Stimulated activated CD8-positive, alpha-beta memory T cell treated with anti-CD3 and anti-CD28 coated beads, Interleukin-7, amount 100 ng/mL, for 1 hour (primary cell): ENCODE results near the gene CBR4.
"Not testable (repeated sequence)": the region's sequence is repeated elsewhere in the genome, so short reads cannot be mapped to it uniquely, and the experiment has no call there.

Experiments
- DNase-seq, 2 donors: peaks; one replicate each; pipeline ENCODE4 v3.0.0-alpha.2; 2020; ENCODE audit warnings: low read depth in 2 of 2

CBR4 gene

DNA sequence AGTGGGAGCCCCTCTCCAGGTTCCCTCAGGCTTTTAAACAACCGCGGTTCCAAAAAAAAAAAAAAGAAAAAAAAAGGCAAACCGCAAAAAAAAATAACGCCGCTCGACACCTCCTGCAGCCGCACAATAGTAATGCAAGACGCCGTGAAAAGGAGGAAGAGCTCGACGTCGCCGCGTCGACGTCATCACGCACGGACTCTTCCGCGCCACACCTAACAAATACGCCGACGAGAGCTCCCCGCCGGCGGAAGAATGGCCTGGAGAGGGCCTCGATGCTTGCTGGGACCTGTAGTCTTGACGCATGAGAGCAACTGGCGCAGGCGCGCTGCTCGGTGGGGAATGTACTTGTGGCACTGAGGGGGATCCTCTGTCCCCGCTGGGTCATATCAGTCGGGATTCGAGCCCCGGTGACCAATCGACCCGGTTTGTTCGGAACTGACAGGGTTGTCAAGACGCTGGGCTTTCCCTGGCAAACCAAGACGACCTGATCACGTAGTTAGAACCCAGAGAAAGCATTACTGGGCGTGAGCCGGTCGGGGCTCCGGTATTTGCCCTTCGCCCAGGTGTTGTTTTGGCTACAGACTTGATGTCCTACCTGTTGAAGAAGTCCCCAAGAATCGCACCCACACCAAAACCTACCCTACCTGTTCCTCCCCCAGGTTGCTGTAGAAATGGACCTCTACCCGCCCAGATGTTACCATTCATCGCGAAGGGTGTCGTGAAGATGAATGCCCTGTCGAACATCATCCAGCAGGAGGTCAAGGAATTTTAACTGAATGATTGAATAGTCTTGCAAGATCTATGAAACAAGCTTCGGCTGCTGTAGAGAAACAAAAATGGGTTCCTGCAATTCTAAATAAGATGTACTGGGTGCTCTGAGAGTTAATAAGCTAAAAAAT is at the start of gene CBR4:
TSS of gene CBR4 (minus strand) at position 131 of the 899 bp plus-strand sequence. CDS start 166 bp downstream, outside the sequence.
- peak; percentile 90 to 93 for DNase-seq

DNA sequence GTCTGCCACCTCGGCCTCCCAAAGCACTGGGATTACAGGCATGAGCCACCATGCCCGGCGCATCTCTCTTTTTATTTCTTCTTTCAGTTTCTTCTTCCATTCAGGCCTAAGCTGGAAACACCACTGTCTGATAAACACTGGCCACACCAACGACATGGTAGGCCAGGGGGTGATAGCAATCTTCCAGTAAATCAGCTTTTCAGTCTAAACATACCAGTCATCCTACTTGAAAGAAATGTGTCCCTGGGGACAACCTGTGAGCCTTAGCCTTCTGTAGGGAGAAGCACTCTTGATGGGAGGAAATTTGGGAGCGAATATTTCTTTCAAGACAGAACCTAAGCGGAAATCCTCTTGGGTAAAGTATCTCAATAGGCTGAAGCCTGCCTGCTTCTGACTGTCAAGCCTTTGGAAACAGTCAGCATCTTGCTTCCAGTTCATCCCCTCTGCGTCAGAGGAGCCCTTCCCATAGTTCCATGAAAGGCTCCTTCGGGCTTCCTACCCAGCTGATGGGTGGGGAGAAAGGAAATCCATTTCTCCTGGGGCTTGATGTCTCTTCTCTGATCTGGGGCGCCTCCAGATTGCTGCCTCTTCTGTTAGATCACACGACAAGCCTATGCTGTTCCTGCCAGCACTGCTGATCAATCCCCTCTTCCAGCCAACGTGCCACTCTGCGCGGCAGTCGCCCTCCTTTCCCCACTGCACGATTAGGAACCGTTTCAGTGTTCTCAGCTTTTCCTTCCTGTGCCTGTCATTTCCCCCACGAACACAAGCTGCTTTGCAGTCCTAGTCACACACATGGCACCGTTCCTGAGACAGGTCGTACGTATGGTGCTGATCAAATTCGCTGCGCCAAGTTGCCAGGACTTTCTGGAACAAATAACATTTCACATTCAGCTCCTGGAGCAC is 49.5 kb upstream of the CBR4 start:
- DNase-seq: no peak

GRCh38 chr4:169058312-169058711 is 48.3 kb upstream of the CBR4 start:
- DNase-seq: no peak

GRCh38 chr4:169054879-169055278 is 44.8 kb upstream of the CBR4 start:
- DNase-seq: no peak

DNA sequence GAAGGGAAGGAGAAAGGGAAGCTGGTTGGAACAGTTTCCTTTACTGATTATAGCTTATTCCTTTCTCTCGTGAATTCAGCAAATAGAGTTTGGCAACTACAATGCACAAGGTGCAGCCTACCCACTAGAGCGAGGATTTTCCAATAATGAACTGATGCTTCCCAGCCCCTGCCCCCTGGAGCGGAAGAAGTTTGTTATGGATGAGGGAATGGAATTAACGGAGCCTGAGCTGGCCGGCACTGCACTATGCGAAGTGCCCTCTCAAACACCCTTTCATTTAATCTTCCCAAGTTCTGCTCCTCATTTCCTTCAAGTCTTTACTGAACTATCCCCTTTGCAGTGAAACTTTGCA is 42.5 kb upstream of the CBR4 start:
- DNase-seq: no peak

DNA sequence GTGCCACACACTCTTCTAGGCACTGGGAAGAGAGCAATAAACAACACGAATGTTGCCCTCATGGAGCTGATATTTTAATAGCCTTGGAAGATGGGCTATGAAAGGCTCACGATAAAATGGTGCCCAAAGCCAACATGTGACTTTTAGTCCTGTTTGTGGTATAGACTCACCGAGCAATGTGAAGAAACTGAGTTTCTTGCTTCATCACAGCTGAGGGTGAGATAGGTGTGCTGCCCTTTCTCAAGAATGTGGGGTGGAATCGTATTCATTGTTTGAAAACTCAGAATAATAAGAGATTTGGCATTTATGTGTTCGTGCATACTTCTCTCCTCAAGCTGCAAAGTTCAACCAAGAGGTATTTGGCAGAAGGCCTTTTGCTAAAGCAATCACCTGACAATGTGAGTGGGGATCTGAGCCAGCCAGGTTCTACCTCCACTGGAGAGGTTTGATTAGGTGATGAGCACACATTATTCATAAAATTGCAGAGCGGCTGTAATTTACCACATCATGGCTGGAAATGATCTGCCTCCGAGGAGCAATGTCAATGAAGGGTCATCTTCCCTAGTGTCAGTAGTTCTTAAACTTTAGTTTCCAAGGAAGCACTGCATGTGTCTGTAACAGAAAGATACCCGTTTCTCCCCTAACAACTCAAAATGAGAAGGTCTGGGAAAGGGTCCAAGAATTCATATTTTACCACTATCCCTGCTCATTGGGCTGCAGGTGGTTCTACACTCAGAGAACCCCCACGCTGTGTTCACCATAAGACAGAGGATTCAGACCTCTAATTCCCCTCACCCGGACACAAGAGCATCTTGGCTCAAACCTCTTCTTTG is 41.9 kb upstream of the CBR4 start:
- DNase-seq: no peak

DNA sequence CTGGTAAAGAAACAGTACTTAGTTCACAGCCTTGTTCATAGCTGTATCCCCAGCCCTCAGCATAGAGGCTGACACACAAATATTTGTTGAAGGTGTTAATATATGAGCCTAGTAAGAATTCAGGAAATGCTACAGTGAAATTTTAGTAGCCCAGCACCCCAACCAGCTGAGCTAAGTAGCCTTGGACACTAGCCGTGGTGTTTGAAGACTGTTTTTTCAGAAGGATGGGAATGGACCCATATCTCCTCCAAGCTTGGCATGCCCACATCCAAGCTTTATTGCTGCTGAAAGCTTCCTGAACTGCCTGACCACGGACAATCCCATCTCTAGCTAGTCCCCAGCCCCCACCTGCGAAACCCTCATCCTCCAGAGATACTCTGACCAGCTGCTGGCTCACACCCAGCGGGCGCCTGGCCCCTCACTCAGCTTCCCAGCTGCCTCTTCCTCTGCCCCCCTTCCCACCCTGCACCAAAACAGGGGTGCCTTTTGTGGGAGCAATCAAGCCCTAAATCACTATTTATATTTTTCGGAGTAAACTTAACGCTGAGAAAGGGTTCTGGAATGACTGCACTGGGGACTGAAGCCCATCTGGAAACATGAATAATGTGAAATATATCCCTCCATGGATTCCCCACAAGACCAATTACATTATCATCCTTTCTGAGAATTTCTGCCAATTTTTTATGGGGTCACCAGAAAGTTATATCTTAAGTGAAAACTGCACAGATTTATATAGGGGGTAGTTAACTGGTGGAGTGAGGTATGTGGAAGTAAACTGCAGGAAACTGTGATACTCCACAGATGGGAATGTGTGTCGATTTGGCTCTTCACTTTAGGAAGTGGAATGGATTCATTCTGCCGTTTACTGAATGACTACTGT is 41.1 kb upstream of the CBR4 start:
- DNase-seq: no peak

- DNase-seq: no peak
Observed at GRCh38 chr4:169050284-169050683, 40.2 kb upstream of the CBR4 start.

- DNase-seq: no peak
Observed at GRCh38 chr4:169048868-169049414, 38.9 kb upstream of the CBR4 start.

GRCh38 chr4:169047956-169048355 is 37.9 kb upstream of the CBR4 start:
- no peak for DNase-seq

GRCh38 chr4:169045862-169046584 is 36.0 kb upstream of the CBR4 start:
- DNase-seq: no peak

- DNase-seq: no peak
Observed at GRCh38 chr4:169044714-169045447, 34.8 kb upstream of the CBR4 start.

DNA sequence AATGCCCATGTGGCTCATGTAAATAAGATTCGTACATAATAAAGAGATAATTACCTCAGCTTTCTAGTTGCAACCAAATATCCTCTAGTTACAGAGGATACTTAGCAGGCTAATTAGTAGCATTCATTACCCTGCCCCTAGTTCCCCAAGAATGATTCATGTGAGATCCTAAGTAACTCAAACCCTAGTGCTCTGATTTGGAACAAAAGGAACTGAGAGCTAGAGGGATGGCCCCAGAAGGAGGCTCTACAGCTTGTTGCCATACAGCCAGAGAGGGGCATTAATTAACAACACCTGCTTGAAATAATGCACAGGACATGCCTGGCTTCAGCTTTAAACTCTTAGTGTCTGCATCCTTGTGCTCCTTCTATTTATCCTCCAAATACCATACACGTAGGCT is 32.6 kb upstream of the CBR4 start:
- DNase-seq: no peak

GRCh38 chr4:169040559-169041261 is 30.7 kb upstream of the CBR4 start:
- DNase-seq: no peak

- DNase-seq: no peak
Observed at GRCh38 chr4:169039251-169039954, 29.3 kb upstream of the CBR4 start.

DNA sequence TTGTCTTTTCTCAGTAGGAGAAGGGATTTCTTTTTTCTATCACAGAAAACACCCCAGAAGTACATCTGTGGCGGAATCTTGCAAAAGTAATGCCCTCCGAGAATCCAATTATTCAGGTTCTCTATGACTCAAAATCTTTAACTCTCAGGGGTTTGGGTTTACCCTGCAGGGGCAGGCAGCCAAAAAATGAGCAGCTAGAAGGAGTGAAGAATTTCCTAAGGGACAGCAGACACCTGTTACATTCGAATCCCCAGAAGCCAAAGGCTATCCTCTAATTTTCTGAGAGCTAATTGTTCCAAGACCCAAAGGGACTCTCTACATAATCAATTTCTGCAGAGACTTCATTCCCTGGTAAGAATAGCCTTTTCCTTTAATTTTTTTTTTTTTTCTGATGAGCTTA is 27.5 kb upstream of the CBR4 start:
- DNase-seq: no peak

DNA sequence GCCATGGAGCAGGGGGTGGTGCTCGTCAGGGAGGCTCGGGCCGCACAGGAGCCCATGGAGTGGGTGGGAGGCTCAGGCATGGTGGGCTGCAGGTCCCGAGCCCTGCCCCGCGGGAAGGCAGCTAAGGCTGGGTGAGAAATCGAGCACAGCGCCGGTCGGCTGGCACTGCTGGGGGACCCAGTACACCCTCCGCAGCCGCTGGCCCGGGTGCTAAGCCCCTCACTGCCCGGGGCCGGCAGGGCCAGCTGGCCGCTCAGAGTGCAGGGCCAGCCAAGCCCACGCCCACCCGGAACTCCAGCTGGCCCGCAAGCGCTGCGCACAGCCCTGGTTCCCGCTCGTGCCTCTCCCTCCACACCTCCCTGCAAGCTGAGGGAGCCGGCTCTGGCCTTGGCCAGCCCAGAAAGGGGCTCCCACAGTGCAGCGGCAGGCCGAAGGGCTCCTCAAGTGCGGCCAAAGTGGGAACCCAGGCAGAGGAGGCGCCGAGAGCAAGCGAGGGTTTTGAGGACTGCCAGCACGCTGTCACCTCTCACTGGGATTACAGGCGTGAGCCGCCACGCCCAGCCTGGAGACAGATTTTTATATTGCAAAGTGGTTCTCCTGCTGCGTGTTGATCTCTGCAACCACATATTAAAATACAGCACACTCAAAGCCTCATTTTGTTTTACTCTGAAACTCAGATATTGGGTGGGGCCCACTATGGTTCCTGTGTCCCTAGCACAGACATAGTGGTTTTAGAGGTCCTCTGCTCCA is 26.0 kb upstream of the CBR4 start:
- not testable (repeated sequence) for DNase-seq
